ENCODE results near the gene DENND1B. TPM values are rescaled to one million over a fixed set of nuclear protein-coding genes. Genes with fewer than 3 reads are reported as not detected.

The DENND1B gene
- polyA plus RNA-seq, 2 of the 4 experiments (the other 2 are of a cell fraction): 2.9 to 10.5 TPM

GRCh38 chr1:197688233-197688632, 87.0 kb downstream of the DENND1B start:
- Histone ChIP-seq H3K27ac (no peak overlapping the region), H3K4me1 (no peaks in the 10 kb centered on the region; the same call in 2 of the 3 replicates), H3K9me3 (peaks cover 11% of the 10 kb centered on the region; the same call in 1 of the 3 replicates), H3K4me2 (no peak overlapping the region), H3K4me3 (no peak overlapping the region)
- TF ChIP-seq KDM1A (IDR thresholded peaks at IDR 0.05; ENCODE audit: low read depth) (peak; percentile 75; the same call in 1 of the 2 replicates), RNF2 (IDR thresholded peaks at IDR 0.05; ENCODE audit: borderline replicate concordance, low read depth) (no peak)
- no peak for DNase-seq (ENCODE audit: low read depth in 1 of 2, low spot score in 1 of 2)
- 98% methylated on average over 1 of the region's 1 CpG for WGBS (ENCODE audit: missing lambda C conversion rate)
- no peak for ATAC-seq
- FAIRE-seq: no peak
- ChIA-PET CTCF (no interaction called here), POLR2A (no interaction called here)

GRCh38 chr1:197686702-197687355, 88.5 kb downstream of the DENND1B start:
- no peak overlapping the region for H3K4me2 ChIP-seq
- CTCF ChIA-PET: no interaction called here
- no peak for TF ChIP-seq HOXB13 (CRISPR knock-in tag; IDR thresholded peaks at IDR 0.05; ENCODE audit: low read depth)
- no peak for TF ChIP-seq BHLHE40 (IDR thresholded peaks at IDR 0.05; ENCODE audit: low read depth, low read length)
- POLR2A ChIA-PET: no interaction called here
- no peak overlapping the region for H3K27ac ChIP-seq
- H3K9me3 ChIP-seq: peaks cover 11% of the 10 kb centered on the region; the same call in 1 of the 3 replicates
- no peaks in the 10 kb centered on the region for H3K4me1 ChIP-seq
- 87% methylated on average over 6 of the region's 6 CpGs for WGBS (ENCODE audit: missing lambda C conversion rate)
- H3K4me3 ChIP-seq: no peak overlapping the region
- ATAC-seq: no peak
- no peak for DNase-seq (ENCODE audit: low read depth in 1 of 2, low spot score in 1 of 2)
- no peak for FAIRE-seq

GRCh38 chr1:197686231-197686630, 89.0 kb downstream of the DENND1B start:
- Histone ChIP-seq H3K4me2 (no peak overlapping the region), H3K4me3 (no peak overlapping the region), H3K4me1 (no peaks in the 10 kb centered on the region), H3K9me3 (peaks cover 11% of the 10 kb centered on the region; the same call in 1 of the 3 replicates), H3K27ac (no peak overlapping the region)
- WGBS (ENCODE audit: missing lambda C conversion rate): 90% methylated on average over 2 of the region's 2 CpGs
- ChIA-PET POLR2A (no interaction called here), CTCF (no interaction called here)
- DNase-seq (ENCODE audit: low read depth in 1 of 2, low spot score in 1 of 2) (no peak), FAIRE-seq (no peak), ATAC-seq (no peak)
- TF ChIP-seq NPAS2 (CRISPR knock-in tag; IDR thresholded peaks at IDR 0.05; ENCODE audit: borderline replicate concordance) (no peak), USF2 (IDR thresholded peaks at IDR 0.05) (no peak), HMGXB4 (CRISPR knock-in tag; IDR thresholded peaks at IDR 0.05; ENCODE audit: borderline replicate concordance) (no peak), HES2 (IDR thresholded peaks at IDR 0.05) (no peak), HOXB13 (CRISPR knock-in tag; IDR thresholded peaks at IDR 0.05; ENCODE audit: low read depth) (no peak), ATOH8 (CRISPR knock-in tag; IDR thresholded peaks at IDR 0.05; ENCODE audit: low read depth) (no peak), HEYL (CRISPR knock-in tag; IDR thresholded peaks at IDR 0.05) (no peak), MAZ (IDR thresholded peaks at IDR 0.05; ENCODE audit: borderline replicate concordance, low read depth, low read length) (no peak), FOSL2 (IDR thresholded peaks at IDR 0.05) (no peak), FOSL2 (CRISPR knock-in tag; IDR thresholded peaks at IDR 0.05) (no peak), TFCP2L1 (CRISPR knock-in tag; IDR thresholded peaks at IDR 0.05) (no peak), FOSB (CRISPR knock-in tag; IDR thresholded peaks at IDR 0.05) (no peak), HOXA7 (CRISPR knock-in tag; IDR thresholded peaks at IDR 0.05) (no peak), HDAC2 (IDR thresholded peaks at IDR 0.05) (no peak), RNF2 (IDR thresholded peaks at IDR 0.05; ENCODE audit: borderline replicate concordance, low read depth) (no peak), MAX (IDR thresholded peaks at IDR 0.05) (no peak), MYC (IDR thresholded peaks at IDR 0.05; ENCODE audit: borderline replicate concordance, low read length) (no peak), RARB (CRISPR knock-in tag; IDR thresholded peaks at IDR 0.05) (no peak), CEBPB (IDR thresholded peaks at IDR 0.05) (no peak), ELK1 (IDR thresholded peaks at IDR 0.05; ENCODE audit: low read depth, low read length) (no peak)

All from A549 (cell line).